Bronchial epithelial cell (primary cell): Measurements from ENCODE around the gene MYH16. TPM values are rescaled to one million over a fixed set of nuclear protein-coding genes. Genes with fewer than 3 reads are reported as not detected.

ENCODE experiments used
- DNase-seq: peaks from one replicate; pipeline ENCODE4 v3.0.0-alpha.2; 2010; ENCODE audit warnings: low read depth
- FAIRE-seq: peaks from 2 replicates; lab custom pipeline; 2011; peaks lifted over from hg19 to GRCh38; lab: Jason Lieb, UNC
- H3K27me3 ChIP-seq: 2 replicates; pipeline ENCODE4 v1.5.1; 2011; ENCODE audit warnings: low read length; ENCODE audit not compliant: control insufficient read depth, insufficient read depth
- H3K36me3 ChIP-seq: 2 replicates; pipeline ENCODE4 v1.5.1; 2011; ENCODE audit warnings: low read length; ENCODE audit not compliant: control insufficient read depth, insufficient read depth
- H3K4me3 ChIP-seq: 2 replicates; pipeline ENCODE4 v1.5.1; 2011; ENCODE audit warnings: mild to moderate bottlenecking, low read depth, low read length, control low read depth
- total RNA-seq: library from RNA; depleted of rRNA; stranded (reverse); fragments of >200 nt; gene quantifications from 2 replicates; pipeline ENCODE4 v1.2.1, GENCODE V29; 2014
- TF ChIP-seq, protein P1 (sequence below): IDR thresholded peaks from 2 replicates; pipeline ENCODE4 v1.5.1; 2011; ENCODE audit warnings: mild to moderate bottlenecking, moderate library complexity, low read length, control low read depth, inconsistent platforms; ENCODE audit not compliant: insufficient read depth, severe bottlenecking

MYH16 gene
- total RNA-seq, 1 donor from 2014 or later: 0.53 TPM

DNA sequence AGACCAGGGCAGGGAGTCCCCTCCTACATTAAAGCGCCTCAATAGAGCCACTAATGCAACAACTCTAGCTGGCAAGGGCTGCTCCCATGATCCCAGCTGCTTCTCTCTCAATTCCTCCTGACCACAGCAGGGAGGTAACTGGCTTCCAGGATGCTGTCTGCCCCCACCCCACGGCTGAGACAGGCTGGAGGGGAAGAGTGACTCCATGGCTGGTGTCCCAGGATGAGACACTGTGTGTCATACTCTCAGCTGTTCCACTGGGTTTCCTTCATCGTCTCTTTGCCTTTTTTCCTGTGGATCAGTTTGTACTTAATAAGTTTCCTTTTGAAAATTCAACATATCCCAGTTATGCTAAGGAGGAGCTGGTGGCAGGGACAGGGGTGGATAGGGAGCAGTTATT is 27.7 kb upstream of the MYH16 start:
- no peaks in the 10 kb centered on the region for H3K27me3 ChIP-seq
- TF ChIP-seq, protein P1, sequence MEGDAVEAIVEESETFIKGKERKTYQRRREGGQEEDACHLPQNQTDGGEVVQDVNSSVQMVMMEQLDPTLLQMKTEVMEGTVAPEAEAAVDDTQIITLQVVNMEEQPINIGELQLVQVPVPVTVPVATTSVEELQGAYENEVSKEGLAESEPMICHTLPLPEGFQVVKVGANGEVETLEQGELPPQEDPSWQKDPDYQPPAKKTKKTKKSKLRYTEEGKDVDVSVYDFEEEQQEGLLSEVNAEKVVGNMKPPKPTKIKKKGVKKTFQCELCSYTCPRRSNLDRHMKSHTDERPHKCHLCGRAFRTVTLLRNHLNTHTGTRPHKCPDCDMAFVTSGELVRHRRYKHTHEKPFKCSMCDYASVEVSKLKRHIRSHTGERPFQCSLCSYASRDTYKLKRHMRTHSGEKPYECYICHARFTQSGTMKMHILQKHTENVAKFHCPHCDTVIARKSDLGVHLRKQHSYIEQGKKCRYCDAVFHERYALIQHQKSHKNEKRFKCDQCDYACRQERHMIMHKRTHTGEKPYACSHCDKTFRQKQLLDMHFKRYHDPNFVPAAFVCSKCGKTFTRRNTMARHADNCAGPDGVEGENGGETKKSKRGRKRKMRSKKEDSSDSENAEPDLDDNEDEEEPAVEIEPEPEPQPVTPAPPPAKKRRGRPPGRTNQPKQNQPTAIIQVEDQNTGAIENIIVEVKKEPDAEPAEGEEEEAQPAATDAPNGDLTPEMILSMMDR: no peak
- DNase-seq: peak; percentile 85
- H3K36me3 ChIP-seq: no peaks in the 10 kb centered on the region
- FAIRE-seq: no peak
- no peak overlapping the region for H3K4me3 ChIP-seq

DNA sequence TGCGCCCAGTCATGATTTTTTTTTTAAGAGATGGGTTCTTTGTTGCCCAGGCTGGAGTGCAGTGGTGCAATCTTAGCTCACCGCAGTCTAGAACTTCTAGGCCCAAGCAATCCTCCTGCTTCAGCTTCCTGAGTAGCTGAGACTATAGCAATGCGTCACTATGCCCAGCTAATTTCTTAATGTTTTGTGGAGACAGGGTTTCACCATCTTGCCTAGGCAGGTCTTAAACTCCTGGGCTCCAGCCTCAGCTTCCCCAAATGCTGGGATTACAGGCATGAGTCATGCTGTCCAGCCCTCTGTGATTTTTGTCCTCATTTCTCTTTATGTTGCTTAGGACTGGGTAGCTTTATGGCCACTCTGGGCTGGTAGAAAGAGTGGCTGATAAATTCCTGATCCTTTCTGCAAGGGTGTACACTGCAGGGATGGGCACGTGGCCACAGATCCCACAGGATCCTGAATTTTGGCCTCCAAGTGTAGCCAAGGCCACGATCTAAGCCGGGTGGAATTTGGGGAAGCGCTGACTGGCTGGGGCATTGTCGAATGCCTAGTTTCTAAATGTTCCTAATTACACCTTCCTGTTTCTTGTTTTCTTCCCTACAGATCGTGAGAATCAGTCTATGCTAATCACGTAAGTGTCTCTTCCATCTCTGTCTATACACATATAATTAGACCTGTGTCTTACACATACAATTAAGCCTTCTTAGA is 24.1 kb upstream of the MYH16 start:
- Histone ChIP-seq H3K36me3 (no peaks in the 10 kb centered on the region), H3K4me3 (no peak overlapping the region), H3K27me3 (no peaks in the 10 kb centered on the region)
- peak; percentile 72 for DNase-seq
- FAIRE-seq: no peak
- TF ChIP-seq, protein P1: no peak

DNA sequence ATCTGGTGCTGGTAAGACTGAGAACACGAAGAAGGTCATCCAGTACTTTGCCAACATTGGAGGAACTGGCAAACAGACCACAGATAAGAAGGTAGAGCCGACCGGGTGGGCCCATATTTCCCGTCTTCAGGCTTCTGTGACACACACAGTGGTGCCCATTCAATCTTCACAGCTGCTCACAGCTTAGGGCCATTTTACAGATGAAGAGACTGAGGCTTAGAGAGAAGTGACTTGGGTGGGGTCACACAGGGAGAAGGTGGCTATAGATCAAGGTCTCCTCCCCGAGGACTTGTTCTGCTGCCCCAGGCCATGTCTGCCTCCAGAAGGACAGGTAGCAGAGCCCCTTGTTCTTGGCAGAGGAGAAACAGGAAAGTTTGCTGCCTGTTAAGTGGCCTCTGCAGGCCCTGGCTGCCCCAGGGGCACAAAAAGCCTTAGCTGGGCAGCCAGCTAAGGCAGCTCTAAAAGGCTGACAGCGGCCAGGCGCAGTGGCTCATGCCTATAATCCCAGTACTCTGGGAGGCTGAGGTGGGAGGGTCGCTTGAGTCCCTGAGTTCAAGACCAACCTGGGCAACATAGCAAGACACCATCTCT is 22.6 kb upstream of the MYH16 start:
- TF ChIP-seq, protein P1: no peak
- FAIRE-seq: no peak
- Histone ChIP-seq H3K27me3 (no peaks in the 10 kb centered on the region), H3K4me3 (no peak overlapping the region), H3K36me3 (no peaks in the 10 kb centered on the region)
- no peak for DNase-seq

DNA sequence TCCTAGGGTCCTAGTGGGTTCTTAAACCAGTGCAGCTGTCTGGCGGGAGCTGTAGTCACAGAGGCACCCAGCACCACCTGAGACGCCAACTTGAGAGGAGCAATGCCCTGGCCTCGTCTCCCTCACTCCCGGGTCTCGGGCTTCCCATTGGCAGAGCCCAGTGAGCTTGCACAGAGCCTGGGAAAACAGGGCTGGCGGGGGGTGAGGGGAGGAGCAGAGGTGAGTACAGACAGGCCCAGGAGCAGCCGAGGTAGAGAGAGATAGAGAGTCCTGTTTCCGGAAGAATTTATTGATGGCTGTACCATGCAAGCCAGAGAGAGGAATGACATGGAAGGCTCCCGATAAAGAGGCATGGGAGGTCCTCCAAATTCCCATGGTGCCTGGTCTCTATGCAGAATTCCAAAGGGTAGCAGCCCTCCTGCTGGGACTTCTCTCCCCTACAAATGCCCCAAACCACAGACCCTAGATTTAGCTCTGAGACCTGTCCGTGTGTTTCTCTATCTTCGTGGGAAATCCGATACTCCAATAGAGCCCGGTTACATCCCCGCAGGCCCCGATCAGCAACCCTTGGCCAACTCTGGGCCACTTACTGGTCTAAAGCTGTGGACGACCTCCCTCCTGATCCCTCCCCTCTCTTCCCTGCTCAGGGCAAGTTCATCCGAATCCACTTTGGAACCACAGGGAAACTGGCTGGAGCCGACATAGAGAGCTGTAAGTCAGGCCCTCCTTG is 20.3 kb upstream of the MYH16 start:
- FAIRE-seq (no peak), DNase-seq (no peak)
- Histone ChIP-seq H3K36me3 (no peaks in the 10 kb centered on the region), H3K27me3 (no peaks in the 10 kb centered on the region), H3K4me3 (no peak overlapping the region)
- TF ChIP-seq, protein P1: no peak

DNA sequence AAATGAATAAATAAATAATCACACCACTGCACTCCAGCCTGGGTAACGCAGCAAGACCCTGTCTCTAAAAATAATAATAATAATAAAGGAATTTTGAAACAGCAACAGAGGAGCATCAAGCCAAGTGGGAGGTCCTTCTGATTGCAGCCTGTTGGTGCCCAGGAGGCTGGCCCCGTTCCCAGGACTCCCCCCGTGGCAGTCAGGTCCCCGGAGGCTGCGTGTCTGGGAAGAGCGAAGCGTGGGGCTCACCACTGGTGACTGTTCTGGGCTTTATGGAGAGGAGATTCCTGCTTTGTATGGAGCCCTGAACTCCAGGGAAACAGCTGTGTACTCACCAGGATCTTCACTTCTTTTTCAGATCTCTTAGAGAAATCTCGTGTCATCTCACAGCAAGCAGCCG is 19.3 kb upstream of the MYH16 start:
- Histone ChIP-seq H3K36me3 (no peaks in the 10 kb centered on the region), H3K27me3 (no peaks in the 10 kb centered on the region), H3K4me3 (no peak overlapping the region)
- TF ChIP-seq, protein P1: no peak
- FAIRE-seq (no peak), DNase-seq (no peak)
